ENCODE data around the gene USP17L21.
"Not testable (repeated sequence)": the region's sequence is repeated elsewhere in the genome, so short reads cannot be mapped to it uniquely, and the experiment has no call there.

DNA sequence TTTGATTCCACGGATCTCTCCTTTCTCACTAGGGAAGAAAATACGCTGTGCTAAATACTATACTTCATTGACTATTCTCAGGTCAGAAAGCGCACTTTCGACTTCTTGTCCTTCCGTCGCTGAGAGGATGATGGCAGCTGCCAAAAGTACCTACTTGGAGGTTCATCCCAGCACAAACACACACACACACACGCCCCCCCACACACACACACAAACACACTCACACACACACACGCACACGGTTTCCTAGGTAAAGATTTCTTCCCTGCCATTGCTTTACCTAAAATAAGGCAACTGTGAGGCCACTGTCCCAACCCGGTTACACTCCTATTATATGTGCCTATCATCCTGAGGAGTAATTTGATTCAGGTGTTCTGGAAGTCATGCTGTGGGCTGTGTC lies 9.0 kb downstream of the USP17L21 start:
- TF ChIP-seq CTCF (IDR thresholded peaks at IDR 0.05); POLR2AphosphoS5 (IDR thresholded peaks at IDR 0.05; ENCODE audit: low read depth, low read length); SIN3A (IDR thresholded peaks at IDR 0.05; ENCODE audit: borderline replicate concordance, insufficient read depth, low read depth, low read length): not testable (repeated sequence)
- TF ChIP-seq, protein P1, sequence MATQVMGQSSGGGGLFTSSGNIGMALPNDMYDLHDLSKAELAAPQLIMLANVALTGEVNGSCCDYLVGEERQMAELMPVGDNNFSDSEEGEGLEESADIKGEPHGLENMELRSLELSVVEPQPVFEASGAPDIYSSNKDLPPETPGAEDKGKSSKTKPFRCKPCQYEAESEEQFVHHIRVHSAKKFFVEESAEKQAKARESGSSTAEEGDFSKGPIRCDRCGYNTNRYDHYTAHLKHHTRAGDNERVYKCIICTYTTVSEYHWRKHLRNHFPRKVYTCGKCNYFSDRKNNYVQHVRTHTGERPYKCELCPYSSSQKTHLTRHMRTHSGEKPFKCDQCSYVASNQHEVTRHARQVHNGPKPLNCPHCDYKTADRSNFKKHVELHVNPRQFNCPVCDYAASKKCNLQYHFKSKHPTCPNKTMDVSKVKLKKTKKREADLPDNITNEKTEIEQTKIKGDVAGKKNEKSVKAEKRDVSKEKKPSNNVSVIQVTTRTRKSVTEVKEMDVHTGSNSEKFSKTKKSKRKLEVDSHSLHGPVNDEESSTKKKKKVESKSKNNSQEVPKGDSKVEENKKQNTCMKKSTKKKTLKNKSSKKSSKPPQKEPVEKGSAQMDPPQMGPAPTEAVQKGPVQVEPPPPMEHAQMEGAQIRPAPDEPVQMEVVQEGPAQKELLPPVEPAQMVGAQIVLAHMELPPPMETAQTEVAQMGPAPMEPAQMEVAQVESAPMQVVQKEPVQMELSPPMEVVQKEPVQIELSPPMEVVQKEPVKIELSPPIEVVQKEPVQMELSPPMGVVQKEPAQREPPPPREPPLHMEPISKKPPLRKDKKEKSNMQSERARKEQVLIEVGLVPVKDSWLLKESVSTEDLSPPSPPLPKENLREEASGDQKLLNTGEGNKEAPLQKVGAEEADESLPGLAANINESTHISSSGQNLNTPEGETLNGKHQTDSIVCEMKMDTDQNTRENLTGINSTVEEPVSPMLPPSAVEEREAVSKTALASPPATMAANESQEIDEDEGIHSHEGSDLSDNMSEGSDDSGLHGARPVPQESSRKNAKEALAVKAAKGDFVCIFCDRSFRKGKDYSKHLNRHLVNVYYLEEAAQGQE (IDR thresholded peaks at IDR 0.05; ENCODE audit: insufficient read depth in 1 of 2, low read depth in 2 of 2, low read length in 1 of 2), result not testable (repeated sequence)
